Activated CD8-positive, alpha-beta memory T cell treated with anti-CD3 and anti-CD28 coated beads for 48 hours (primary cell): ENCODE measurements around the gene KMT2E.
A peak's percentile ranks its signal among the peaks of the same experiment; 100 is the strongest.

Source experiments
- DNase-seq, 3 experiments: peaks; one replicate each; pipeline ENCODE4 v3.0.0-alpha.2; 2020; ENCODE audit warnings: low read depth in 2 of 3, low spot score in 2 of 3

KMT2E gene

DNA sequence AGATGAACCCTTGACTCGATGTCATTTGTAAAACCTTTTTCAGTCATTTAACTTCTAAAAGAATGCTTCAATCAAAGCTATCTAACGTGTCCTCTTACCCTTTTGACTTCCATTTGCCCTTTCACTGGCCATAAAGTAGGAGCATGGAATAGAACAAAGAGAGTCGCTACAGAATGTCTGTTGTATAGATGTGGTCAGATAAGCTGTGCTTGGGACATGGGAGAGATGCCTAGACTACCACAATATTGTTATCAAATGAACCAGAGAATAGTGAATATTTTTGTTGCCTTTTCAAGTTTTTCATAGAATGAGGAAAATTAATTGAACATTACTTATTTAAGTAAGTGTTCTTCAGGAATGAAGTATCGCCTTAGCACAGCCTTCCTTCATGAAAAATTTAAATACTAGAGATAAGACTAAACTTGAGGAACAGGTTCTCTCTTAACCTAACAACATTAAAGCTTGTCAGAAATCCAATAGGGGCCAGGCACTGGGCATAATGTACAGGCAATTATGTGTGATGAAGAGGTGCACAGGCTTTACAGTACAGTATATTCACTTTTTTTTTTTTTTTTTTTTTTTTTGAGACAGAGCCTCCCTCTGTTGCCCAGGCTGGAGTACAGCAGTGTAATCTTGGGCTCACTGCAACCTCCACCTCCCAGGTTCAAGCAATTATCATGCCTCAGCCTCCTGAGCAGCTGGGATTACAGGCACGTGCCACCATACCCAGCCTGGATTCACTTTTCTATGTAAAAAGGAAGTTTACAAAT, 7.5 kb upstream of the KMT2E start:
- DNase-seq: no peak

DNA sequence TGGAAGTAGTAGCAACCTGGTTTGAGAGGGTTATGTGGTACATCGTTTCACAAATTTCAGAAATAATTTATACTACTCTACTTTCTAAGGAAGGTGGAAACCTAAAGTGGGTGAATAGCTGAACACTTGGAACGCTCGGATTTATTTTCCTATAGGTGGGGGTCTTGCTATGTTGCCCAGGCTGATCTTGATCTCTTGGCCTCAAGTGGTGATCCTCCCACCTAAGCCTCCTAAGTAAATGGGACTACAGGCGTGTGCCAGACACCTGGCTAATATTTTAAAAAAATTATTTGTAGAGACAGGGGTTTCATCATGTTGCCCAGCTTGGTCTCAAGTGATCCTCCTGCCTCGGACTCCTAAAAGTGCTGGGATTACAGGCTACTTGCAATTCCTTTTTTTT, 6.7 kb upstream of the KMT2E start:
- no peak for DNase-seq

DNA sequence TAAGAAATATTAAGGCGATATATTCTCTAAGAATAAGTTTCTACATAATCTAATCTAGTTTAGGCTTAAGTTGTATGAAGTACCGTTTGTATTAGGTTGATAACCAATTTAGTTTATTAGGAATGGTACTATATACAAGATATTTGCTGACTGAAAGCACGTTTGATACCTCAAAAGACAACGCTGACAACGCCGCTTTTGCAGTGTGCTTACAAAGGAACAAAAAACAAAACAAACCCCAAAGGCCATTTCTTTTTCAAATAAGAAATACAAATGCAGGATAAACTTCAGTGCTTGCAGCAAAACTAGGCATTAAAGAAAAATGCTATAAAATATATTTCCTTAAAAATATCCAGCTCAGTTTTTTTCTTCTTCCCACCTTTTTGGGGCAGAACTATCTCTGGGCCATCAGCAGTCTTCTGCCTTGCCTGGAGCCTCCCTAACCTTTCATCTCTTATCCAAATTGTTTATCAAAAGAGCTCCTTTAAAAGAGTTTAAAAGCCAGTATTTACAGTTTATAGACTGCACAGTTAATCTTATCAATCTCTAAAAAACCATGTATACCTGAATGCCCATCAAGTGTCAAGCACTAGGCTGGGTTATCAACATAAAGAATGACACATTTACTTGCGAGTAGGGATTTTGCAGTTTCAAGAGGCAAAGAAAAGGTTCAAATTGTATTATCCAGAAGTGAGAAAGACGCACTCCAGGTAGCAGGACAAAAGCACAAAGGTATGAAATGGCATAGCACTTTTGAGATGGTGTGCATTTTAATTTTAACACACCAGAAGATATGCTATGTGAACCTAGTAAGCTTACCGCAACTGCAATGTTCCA, 4.1 kb upstream of the KMT2E start:
- no peak for DNase-seq

DNA sequence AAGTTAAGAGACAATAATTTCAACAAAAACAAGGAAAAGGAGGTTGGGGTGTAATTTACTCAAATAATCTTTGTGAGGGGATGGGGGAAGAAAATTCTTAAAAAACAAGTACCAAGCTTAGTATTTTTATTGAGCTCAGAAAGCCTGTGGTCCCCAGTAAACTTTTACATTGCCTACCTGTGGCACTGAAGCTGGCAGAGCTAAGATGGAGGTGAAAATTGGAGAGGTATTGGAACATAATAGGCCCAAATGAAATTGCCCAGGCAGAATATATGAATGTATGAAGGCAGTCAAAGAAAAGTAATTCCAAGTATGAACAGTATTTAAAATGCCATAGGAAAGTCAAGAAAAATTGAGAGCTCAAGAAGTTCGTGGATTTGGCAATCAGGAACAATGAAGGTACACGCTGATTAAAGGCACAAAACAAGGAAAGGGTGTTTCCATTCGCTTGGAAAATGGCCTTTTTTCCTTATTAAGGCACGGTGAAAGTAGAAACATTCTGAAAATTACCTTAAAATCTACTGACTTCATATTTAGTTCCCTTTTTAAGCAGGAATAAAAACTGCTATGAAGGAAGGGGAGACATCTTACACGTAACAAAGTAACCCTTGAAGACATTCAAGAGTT, 3.4 kb upstream of the KMT2E start:
- DNase-seq: no peak

DNA sequence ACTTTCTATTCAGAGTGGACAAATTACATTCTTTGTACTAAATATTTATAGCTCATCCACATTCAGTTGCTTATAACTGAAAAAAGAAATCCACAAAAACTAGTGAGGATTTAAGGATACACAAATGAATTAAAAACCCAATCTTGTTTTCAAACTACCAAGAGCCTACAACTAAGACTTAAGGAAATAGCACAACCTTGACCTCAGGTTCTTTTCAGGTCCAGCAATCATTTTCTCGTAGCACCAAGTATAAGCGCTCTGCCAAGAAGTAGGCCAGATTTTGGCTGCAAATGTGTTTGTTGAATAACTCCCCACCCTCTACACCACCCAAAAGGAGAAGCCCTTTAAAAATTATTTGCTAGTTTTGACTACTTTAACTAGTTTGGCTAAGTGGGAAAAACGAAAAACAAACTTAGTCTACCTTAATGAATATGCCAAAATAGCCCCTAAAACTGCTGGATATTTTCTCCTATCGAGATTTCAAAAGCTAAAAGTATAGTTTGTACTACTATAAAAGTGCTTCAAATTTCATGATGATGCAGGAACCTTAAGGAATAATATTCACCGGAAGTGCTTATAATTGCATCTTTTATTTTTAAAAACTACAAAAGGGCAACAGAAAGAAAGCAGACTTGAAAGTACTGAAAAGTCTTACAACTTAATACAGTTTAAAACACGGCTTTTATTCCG, 2.7 kb upstream of the KMT2E start:
- no peak for DNase-seq

DNA sequence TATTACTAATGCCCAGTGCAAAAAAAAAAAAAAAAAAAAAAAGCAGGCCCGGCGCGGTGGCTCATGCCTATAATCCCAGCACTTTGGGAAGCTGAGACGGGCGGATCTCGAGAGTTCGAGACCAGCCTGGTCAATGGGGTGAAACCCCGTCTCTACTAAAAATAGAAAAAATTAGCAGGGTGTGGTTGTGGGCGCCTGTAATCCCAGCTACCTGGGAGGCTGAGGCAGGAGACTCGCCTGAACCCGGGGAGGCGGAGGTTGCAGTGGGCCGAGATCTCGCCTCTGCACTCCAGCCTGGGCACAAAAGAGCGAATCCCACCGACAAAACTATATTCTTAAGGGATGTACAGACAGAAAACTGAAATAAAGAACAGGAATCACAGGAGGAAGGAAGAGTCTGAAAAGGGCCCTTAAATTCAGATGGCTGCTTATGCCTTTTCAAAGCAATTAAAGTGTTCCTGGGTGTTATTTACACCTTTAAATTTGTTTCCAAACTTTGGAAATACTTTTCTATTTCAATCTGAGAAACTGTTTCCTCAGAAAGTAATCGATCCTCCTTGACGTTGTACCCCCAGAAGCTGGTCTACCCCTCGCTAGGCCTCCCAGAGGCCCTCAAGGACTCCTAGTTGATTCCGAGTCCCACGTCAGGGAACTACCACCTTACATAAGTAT, 2.0 kb upstream of the KMT2E start:
- DNase-seq: no peak

DNA sequence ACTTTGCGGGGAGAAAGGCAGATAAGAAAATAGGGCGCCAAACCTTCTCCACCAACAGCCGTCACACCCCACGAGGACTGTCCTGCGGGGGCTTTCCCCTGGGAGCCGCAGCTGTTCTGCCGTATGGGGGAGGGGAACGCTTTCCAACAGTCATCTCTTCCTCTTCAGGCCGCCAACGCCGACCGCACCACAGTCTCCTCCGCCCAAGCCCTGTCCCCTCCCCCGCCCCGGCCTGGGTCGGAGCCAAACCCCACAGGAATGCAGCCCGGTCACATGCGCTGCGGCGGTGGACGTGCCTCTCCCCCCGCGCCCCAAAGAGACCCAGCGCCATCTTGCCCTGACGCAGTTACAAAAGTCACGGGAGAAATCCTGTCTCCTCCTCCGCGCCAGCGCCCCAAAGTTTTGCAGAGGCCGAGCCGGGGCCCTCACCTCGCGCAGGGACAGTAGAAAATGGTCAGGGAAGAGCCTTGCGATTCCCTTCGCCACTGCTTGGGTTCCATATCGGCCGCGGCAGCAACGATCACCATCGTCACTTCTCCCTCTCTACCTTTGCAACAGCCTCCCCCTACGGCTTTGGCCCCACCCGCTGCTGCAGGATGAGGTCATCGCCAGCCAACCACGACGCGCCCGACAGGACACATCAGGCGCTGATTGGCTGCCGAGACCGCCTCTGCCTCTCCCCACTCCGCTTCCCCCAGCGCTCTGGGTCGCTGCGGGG, 1.3 kb upstream of the KMT2E start:
- DNase-seq: peak; percentile 99 to 100 (median 99)

DNA sequence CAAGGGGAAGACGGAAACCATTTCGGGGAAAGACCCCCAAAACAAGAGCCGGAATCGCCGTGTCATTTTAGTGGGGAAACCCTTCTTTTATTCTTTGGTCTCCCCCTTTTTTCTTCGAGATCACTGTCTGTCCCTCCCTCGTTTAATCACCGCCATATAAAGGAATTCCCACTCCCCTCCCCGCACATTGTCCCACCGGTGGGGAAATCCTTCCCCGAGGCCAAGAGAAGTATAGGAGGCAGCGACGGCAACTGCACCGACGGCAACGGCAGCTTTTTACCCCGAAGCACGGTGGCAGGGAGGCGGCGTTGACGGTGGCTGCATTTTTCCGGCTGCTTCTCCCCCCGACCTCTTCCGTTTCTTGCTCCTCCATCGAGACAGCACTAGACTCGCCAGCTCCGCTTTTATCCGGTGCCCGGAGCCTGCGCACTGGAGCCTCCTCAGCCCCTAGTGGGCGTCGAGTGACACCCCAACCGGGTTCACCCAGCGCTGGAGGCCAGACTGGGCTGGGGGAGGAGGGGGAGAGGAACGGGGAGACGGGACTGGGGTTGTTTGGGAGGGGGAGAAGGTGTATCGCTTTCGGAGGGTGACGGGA, 687 bp upstream of the KMT2E start:
- DNase-seq: peak in 2 of 3 experiments; percentile 84 to 86

DNA sequence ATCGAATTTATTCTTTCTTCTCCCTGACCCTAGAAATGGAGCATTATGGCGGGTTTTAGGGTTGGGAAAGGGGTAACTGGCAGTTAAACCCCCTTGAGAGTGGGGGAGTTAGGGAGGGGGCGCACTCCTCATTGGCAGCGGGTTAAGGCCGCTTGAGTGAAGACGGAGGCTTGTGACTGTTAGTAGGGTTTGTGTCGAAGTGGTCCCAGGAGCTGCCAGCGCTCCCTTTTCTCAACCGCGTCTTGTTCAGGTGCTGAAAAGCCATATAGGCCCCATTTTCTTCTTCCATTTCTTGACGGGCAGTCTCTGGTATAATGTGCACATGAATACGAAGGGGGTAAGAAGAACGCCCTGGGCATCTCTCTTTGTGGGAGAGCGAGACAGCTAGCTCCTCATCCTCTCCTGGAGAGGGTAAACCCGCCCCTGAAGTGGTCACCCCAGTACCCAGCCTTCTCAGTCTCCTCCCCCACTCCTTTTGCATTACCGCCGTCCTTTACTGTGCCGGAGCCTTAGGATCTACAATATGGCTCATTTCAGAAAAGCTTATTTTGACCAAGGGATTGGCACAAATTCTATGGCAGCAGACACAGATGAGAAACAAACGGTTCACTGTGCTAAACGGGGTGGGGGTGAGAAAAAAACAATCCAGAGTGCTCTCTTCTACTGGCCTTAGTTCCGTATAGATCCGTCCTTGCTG, 836 bp downstream of the KMT2E start:
- peak in 1 of 3 experiments; percentile 23 for DNase-seq

DNA sequence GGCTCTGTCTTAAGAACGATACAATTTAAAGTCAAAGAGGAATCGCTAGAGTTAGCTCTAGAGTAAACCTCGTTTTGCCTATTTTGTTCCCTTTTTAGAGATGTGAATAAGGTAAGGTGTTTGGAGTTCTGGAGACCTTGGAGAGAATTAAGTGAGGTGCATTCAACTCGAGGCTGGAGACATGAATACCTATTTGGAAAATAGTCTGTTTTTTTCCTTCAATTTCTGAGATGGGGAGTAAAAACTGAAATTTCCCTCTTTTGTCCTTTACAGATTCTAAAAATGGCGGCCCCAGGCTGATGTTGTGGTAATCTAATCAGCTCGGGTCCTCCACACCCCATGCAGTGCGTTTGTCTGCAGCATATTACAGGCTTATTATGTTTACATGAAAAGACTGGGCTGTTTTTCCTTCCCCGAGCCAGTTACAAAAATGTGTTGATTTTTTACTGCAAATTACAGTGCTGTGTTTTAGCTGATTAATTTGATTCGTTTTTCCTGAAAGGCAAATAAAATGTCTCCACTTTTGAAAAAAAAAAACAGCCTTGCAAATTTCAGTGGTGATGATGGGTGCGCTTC, 1.5 kb downstream of the KMT2E start:
- no peak for DNase-seq

DNA sequence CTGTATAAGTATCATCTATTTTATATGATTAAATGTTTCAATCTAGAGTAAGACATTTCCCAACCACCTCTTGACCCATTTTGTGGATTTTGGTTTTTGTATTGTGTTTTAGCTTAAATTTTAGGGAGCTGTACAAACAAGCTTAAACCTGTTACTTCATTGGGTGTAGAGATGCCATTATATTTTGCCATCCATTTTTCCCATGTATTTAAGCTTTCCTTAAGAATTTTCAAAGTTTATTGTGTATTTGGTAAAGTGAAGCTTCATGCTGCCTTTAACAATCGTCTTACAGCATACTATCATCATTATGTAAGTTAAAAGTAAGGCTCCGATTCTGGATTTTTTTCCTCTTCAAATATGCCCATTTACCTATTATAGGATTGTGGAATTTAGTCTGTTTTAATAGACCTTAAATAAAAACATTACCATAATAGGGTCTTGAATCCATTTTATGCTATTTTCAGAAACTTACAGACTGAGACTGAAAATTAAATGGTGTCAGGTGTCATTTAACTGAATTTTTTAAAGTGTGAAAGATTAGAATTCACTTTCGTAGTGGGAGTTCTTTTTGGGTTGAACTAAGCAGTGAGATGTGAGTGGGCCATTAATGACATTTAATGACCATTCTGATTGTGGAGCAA, 2.2 kb downstream of the KMT2E start:
- no peak for DNase-seq

DNA sequence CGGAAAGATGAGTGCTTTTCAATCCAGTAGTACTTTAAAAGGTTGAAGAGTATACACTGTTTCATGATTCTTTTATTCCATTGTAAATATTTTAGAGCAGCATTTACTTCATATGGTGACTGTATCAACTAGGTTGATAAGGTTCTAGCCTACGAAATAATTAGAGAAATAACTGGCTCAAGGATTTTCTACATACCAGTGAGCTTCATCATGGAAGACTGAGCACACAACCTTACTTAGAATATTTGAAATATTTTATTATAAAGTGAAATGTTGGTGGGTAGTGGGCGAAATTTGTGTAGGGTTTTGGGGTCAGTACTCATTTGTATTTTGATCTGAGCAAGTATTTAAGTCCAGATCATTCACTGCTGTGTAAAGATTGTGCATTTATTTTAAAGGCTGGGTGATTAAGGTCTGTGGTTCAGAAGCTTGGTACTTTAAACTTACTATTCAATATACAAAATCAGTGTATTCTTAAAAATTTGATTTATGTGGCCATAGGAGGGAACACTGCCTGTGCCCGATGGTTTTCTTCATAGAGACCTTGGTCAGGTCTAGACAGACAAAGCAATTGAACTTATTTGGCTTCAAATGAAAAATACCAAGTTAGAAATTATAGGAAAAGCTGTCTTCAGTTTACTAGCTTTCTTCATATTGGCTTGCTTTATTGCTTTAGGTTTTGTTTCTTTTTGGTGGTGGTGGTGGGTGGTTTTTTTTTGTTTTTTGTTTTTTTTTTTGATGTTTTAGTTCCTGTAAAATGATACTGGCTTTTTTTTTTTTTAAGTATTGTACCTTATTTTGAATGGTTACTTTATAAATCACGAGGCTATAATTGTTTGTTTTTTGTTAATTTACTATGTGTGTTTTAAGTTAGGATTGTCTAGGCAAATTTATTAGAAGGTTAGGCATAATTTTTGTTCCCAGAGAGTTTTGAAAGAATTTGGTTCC, 3.0 kb downstream of the KMT2E start:
- DNase-seq: no peak

DNA sequence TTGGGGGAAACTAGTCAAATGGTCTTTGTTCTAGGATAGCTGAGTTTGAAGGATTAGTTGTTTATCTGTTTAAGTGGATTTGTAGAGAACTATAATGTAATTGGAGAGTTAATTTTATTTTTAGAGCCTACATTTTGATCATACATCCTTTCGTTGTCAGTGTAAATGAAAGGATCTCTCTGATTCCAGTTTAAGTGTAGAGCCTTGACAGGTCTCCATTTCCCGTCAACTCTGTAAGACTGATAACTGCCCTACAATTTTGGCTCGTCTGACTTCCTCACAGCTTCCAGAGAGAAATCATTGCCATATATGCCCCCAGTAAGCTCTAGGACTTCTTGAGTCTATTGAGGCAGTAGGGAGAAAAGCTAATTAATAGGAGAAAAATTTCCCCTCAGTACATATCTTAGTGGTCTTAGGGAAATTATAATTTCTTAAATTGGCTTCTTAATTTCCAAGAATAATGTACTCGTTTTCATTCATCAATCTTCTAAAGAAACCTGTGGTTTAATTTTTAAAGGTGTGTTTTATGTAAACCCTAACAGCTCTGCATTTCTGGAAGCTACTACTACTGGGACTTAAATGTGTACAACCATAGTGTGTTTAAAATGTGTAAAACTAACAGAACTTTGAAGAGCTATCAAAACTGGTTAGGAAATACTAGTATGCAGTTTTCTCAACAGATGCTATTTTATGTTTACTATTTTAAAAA, 3.8 kb downstream of the KMT2E start:
- no peak for DNase-seq

DNA sequence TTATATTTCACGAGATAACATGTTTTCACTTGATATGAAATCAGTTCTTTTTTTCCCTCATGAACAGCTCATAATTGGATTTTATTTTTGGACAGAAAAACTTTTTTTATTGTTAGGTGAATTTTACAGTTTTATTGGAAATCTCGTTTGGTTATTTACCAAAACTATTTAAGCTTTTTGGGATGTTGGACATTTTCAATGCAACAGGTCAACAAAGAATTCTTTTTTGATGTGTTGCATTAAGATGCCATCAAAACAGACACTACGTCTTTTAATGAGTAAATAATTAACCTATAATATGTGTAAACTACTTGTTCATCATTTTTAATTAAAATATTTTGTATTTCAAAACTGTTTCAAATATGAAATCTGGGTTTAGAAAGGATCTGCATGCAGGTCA, 5.3 kb downstream of the KMT2E start:
- no peak for DNase-seq

DNA sequence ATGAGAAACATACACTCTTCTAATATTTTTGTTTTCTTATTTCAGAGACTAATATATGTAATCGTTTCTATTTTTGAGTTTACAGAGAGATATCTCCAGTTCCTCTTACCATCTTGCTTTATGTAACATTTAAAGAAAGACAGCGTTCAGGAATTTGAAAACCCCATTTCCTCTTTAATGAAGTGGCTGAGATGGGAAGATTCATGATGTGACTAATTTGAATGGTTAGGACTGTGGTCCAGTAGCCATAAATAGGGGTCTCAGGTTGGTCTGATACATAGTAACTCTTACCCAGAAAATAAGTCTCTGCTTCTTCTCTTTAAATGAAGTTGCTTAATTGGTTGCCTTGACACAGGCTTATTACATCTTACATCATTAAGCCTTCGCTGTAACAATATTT, 6.9 kb downstream of the KMT2E start:
- DNase-seq: no peak

DNA sequence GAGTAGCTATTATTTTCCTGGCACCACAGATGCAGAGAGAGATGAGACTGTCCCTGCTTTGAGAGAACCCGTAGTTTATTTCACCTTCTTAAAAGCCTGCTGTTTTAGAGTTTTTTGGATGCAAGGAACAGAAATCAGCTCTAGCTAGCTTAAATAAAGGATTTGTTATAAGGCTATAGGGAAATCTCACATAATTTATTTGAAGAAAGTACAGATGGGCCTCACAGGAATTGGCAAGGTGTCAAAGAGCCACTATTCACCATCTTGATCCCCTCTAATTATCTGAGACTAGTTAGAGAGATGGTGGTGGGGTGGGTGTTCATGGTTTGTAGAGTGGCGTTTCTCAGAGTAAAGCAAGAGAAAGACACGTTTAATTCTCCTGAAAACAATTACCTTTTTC, 7.3 kb downstream of the KMT2E start:
- DNase-seq: no peak

DNA sequence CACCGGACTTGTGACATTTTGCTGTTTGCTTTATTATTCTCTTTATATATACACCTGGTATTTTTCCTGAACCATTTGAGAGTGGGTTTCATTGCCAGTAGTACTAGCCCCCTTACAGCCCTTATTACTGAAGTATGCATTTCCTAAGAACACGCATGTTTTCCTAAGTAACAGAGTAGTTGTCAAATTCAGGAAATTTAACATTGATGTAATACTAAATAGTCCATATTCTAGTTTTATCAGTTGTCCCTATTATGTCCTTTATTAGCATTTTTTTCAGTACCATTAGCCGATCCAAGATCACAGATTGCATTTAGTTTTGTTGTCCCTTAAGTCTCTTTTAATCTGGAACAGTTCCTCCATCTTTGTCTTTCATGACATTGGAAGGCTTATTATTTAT, 8.0 kb downstream of the KMT2E start:
- DNase-seq: no peak
